ENCODE measurements around the gene CHAF1B. TPM values are rescaled to one million over a fixed set of nuclear protein-coding genes. Genes with fewer than 3 reads are reported as not detected.

Gene CHAF1B
- total and polyA plus RNA-seq, 9 of the 15 experiments (the other 6 are each of a cell fraction or from before 2014, with no cell fraction given): 7.5 to 36.8 (median 21.0) TPM

- TF ChIP-seq CHD1 (IDR thresholded peaks at IDR 0.05; ENCODE audit: low read length) (no peak), ATF1 (CRISPR knock-in tag; IDR thresholded peaks at IDR 0.05) (no peak), ATF1 (tag; IDR thresholded peaks at IDR 0.05) (peak; percentile 76), THAP7 (CRISPR knock-in tag; IDR thresholded peaks at IDR 0.05) (no peak), HMGXB4 (CRISPR knock-in tag; IDR thresholded peaks at IDR 0.05) (no peak), ZNF589 (CRISPR knock-in tag; IDR thresholded peaks at IDR 0.05; ENCODE audit: low read depth) (peak; percentile 95), ZNF695 (CRISPR knock-in tag; IDR thresholded peaks at IDR 0.05) (no peak), SAP30 (IDR thresholded peaks at IDR 0.05; ENCODE audit: borderline replicate concordance, insufficient read depth, low read depth, low read length, poor library complexity, severe bottlenecking) (no peak), ATF3 (IDR thresholded peaks at IDR 0.05) (peak; percentile 98), ATF3 (CRISPR knock-in tag; conservative IDR thresholded peaks at IDR 0.05) (peak; percentile 98), ZNF316 (IDR thresholded peaks at IDR 0.05) (no peak), POLR2B (IDR thresholded peaks at IDR 0.05; ENCODE audit: low read depth, partially characterized antibody) (peak; percentile 55), ZNF217 (CRISPR knock-in tag; IDR thresholded peaks at IDR 0.05) (no peak), EZH2 (IDR thresholded peaks at IDR 0.05; ENCODE audit: borderline replicate concordance, low read depth, low read length) (no peak), TEAD2 (tag; IDR thresholded peaks at IDR 0.05) (no peak), ZBTB8A (IDR thresholded peaks at IDR 0.05; ENCODE audit: partially characterized antibody) (no peak), ZNF347 (CRISPR knock-in tag; IDR thresholded peaks at IDR 0.05; ENCODE audit: low read depth) (no peak), SLC30A9 (CRISPR knock-in tag; IDR thresholded peaks at IDR 0.05) (no peak), HDAC8 (tag; IDR thresholded peaks at IDR 0.05) (no peak), MNT (conservative IDR thresholded peaks at IDR 0.05) (peak in 1 of 2 experiments; percentile 91; a peak in 2 of 4 replicates), CHAMP1 (IDR thresholded peaks at IDR 0.05) (no peak), TARDBP (IDR thresholded peaks at IDR 0.05) (peak; percentile 100), ZNF408 (CRISPR knock-in tag; IDR thresholded peaks at IDR 0.05; ENCODE audit: low read depth) (no peak)
Measured at GRCh38 chr21:36429947-36430546, 44.9 kb downstream of the CHAF1B start (continued).
